Measurements from ENCODE around the gene COL21A1. TPM values are rescaled to one million over a fixed set of nuclear protein-coding genes. Genes with fewer than 3 reads are reported as not detected.
A peak's percentile ranks its signal among the peaks of the same experiment; 100 is the strongest.

COL21A1 gene
- total and polyA plus RNA-seq, 4 donors: 1.6 to 105 (median 6.3) TPM

DNA sequence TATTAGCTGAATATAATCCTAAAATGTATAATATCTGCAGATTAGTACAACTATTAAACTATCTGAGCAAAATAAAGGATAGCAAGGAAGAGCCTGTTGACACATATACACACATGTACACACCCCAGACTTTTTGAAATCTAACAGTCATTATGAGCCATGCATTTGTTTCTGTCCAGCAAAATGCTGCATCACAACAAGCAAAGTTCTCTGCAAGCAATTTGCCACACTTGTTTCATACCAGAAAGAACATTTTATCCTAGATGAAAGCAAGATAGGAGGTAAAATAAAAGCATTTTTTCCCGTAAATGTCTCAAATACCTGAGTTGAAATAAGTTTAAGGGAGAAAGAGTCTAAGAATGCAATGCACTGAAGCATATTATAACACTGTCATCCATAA lies 145.2 kb downstream of the COL21A1 start:
- no peak for DNase-seq
- H3K9ac ChIP-seq (ENCODE audit: insufficient read depth in 1 of 2, low read length in 2 of 2): no peak overlapping the region
- H3K4me1 ChIP-seq (ENCODE audit: control insufficient read depth in 5 of 5, insufficient read depth in 5 of 5, low read length in 5 of 5): peaks cover 0 to 4% (median 0%) of the 10 kb centered on the region in 5 donors
- 90 to 92% methylated on average over 1 of the region's 1 CpG for WGBS, 2 donors
- no peak overlapping the region for H3K27ac ChIP-seq (ENCODE audit: low read depth in 1 of 2, low read length in 1 of 2)
- H3K4me3 ChIP-seq: no peak overlapping the region
- H3K27me3 ChIP-seq (ENCODE audit: control insufficient read depth in 3 of 3, insufficient read depth in 3 of 3, low read length in 2 of 3): no peaks in the 10 kb centered on the region
- TF ChIP-seq, protein P1, sequence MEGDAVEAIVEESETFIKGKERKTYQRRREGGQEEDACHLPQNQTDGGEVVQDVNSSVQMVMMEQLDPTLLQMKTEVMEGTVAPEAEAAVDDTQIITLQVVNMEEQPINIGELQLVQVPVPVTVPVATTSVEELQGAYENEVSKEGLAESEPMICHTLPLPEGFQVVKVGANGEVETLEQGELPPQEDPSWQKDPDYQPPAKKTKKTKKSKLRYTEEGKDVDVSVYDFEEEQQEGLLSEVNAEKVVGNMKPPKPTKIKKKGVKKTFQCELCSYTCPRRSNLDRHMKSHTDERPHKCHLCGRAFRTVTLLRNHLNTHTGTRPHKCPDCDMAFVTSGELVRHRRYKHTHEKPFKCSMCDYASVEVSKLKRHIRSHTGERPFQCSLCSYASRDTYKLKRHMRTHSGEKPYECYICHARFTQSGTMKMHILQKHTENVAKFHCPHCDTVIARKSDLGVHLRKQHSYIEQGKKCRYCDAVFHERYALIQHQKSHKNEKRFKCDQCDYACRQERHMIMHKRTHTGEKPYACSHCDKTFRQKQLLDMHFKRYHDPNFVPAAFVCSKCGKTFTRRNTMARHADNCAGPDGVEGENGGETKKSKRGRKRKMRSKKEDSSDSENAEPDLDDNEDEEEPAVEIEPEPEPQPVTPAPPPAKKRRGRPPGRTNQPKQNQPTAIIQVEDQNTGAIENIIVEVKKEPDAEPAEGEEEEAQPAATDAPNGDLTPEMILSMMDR (IDR thresholded peaks at IDR 0.05; ENCODE audit: control extremely low read depth, extremely low read depth): no peak
- peaks cover 0 to 2% (median 0%) of the 10 kb centered on the region in 4 donors for H3K9me3 ChIP-seq (ENCODE audit: control insufficient read depth in 4 of 4, insufficient read depth in 3 of 4, low read length in 3 of 4)
- ATAC-seq (ENCODE audit: insufficient read depth, low FRiP score): no peak
- H3K36me3 ChIP-seq (ENCODE audit: control insufficient read depth in 4 of 4, insufficient read depth in 4 of 4, low read length in 4 of 4): no peaks in the 10 kb centered on the region

DNA sequence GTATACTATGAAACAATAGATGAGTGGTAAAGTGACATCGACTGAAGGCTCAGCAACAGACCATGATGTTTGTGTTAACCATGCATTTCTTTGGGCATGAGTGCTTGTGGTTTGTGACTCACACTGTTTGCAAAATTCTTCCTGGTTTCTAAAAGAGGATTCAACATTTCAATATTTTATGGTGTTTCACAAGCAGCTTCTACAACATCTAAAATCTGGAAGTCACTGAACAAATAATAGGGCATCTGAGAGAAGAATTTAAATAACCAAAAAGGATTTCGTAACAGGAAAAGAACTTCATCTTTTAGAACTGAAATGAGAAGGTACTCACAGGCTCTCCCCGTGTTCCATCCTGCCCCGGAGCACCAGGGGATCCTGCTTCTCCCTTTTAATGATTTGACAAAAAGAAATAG lies 146.2 kb downstream of the COL21A1 start:
- ATAC-seq (ENCODE audit: insufficient read depth, low FRiP score) (peak; percentile 91), DNase-seq (peak in 1 of 3 donors; percentile 10)
- TF ChIP-seq, protein P1 (IDR thresholded peaks at IDR 0.05; ENCODE audit: control extremely low read depth, extremely low read depth): no peak
- Histone ChIP-seq H3K9ac (ENCODE audit: insufficient read depth in 1 of 2, low read length in 2 of 2) (no peak overlapping the region), H3K4me3 (no peak overlapping the region), H3K27me3 (ENCODE audit: control insufficient read depth in 3 of 3, insufficient read depth in 3 of 3, low read length in 2 of 3) (no peaks in the 10 kb centered on the region), H3K4me1 (ENCODE audit: control insufficient read depth in 5 of 5, insufficient read depth in 5 of 5, low read length in 5 of 5) (peaks cover 0 to 4% (median 0%) of the 10 kb centered on the region in 5 donors), H3K27ac (ENCODE audit: low read depth in 1 of 2, low read length in 1 of 2) (no peak overlapping the region), H3K36me3 (ENCODE audit: control insufficient read depth in 4 of 4, insufficient read depth in 4 of 4, low read length in 4 of 4) (peaks cover 0 to 4% (median 0%) of the 10 kb centered on the region in 4 donors), H3K9me3 (ENCODE audit: control insufficient read depth in 4 of 4, insufficient read depth in 3 of 4, low read length in 3 of 4) (peaks cover 0 to 2% (median 0%) of the 10 kb centered on the region in 4 donors)
- WGBS, 2 donors: 23 to 32% methylated on average over 4 of the region's 4 CpGs

DNA sequence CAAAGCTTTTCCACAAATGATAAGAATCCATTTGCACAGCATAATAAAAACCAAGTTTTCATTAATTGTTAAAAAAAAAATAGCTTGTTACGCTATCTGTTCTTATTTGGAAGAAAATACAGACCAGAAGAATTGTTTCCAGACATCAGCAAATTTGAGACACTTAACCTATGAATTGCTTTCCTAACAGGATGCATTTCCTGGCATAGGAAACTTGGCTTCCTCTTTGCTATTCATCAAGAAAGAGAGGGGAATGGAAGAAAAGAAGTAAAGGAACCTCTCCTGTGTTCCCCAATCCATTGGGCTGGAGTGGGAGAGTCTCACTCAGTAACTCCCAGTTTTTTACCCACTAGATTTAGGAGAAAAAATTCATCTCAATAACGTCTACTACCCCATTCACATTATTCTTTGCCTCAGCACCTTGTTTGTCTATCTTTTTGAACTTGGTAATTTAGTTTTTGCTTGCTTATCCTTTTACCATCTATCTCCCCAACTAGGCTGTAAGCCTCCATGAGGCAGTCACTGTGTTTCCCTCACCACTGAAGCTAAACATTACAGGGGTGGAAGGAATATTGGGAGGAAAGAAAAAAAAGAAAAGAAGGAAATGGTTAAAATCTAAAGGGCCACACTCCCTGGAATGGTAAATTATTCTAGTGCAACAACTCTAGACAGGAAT lies 150.3 kb downstream of the COL21A1 start:
- WGBS, 2 donors: 64 to 68% methylated on average over 2 of the region's 2 CpGs
- no peak for ATAC-seq (ENCODE audit: insufficient read depth, low FRiP score)

More for the DNA sequence above, 150.3 kb downstream of the COL21A1 start:
- Histone ChIP-seq H3K4me3 (no peak overlapping the region), H3K9ac (ENCODE audit: insufficient read depth in 1 of 2, low read length in 2 of 2) (no peak overlapping the region), H3K9me3 (ENCODE audit: control insufficient read depth in 4 of 4, insufficient read depth in 3 of 4, low read length in 3 of 4) (peaks cover 0 to 5% (median 0%) of the 10 kb centered on the region in 4 donors), H3K4me1 (ENCODE audit: control insufficient read depth in 5 of 5, insufficient read depth in 5 of 5, low read length in 5 of 5) (no peaks in the 10 kb centered on the region), H3K27me3 (ENCODE audit: control insufficient read depth in 3 of 3, insufficient read depth in 3 of 3, low read length in 2 of 3) (no peaks in the 10 kb centered on the region), H3K36me3 (ENCODE audit: control insufficient read depth in 4 of 4, insufficient read depth in 4 of 4, low read length in 4 of 4) (peaks cover 0 to 24% (median 12%) of the 10 kb centered on the region in 4 donors), H3K27ac (ENCODE audit: low read depth in 1 of 2, low read length in 1 of 2) (no peak overlapping the region)
- TF ChIP-seq, protein P1 (IDR thresholded peaks at IDR 0.05; ENCODE audit: control extremely low read depth, extremely low read depth): no peak
- DNase-seq: peak in 2 of 3 donors; percentile 77 to 79

Measured in lung (tissue), 12 donors.